Measurements from ENCODE around the gene ADAP1.
"Not testable (repeated sequence)": the region's sequence is repeated elsewhere in the genome, so short reads cannot be mapped to it uniquely, and the experiment has no call there.

ADAP1 gene

GRCh38 chr7:875476-876076, 78.9 kb downstream of the ADAP1 start:
- DNase-seq, result no peak

- no peak for DNase-seq
These were observed 79.4 kb downstream of the ADAP1 start for GRCh38 chr7:875051-875450.

- no peak for DNase-seq
These were observed 80.3 kb downstream of the ADAP1 start for GRCh38 chr7:874031-874749.

GRCh38 chr7:873367-874002, 81.0 kb downstream of the ADAP1 start:
- no peak for DNase-seq

GRCh38 chr7:872685-873084, 81.8 kb downstream of the ADAP1 start:
- not testable (repeated sequence) for DNase-seq

- DNase-seq, result no peak
These were observed 82.5 kb downstream of the ADAP1 start for GRCh38 chr7:871900-872537.

GRCh38 chr7:869348-869747, 85.1 kb downstream of the ADAP1 start:
- DNase-seq, result no peak

- no peak for DNase-seq
These were observed 86.3 kb downstream of the ADAP1 start for GRCh38 chr7:868189-868486.

GRCh38 chr7:867406-868188, 86.9 kb downstream of the ADAP1 start:
- DNase-seq, result no peak

GRCh38 chr7:867001-867405, 87.5 kb downstream of the ADAP1 start:
- no peak for DNase-seq

- no peak for DNase-seq
These were observed 88.6 kb downstream of the ADAP1 start for GRCh38 chr7:865921-866320.

GRCh38 chr7:863106-863505, 91.4 kb downstream of the ADAP1 start:
- DNase-seq, result no peak

- DNase-seq, result no peak
These were observed 92.3 kb downstream of the ADAP1 start for GRCh38 chr7:862157-862556.

GRCh38 chr7:861222-861621, 93.3 kb downstream of the ADAP1 start:
- no peak for DNase-seq

- no peak for DNase-seq
These were observed 94.3 kb downstream of the ADAP1 start for GRCh38 chr7:860149-860548.

- DNase-seq, result no peak
These were observed 95.0 kb downstream of the ADAP1 start for GRCh38 chr7:859359-860030.

- no peak for DNase-seq
These were observed 96.8 kb downstream of the ADAP1 start for GRCh38 chr7:857661-858060.

- DNase-seq, result no peak
These were observed 97.9 kb downstream of the ADAP1 start for GRCh38 chr7:856444-857095.

- DNase-seq, result no peak
These were observed 98.7 kb downstream of the ADAP1 start for GRCh38 chr7:855686-856369.

- no peak for DNase-seq
These were observed 100.2 kb downstream of the ADAP1 start for GRCh38 chr7:854118-854775.

Measured in NCI-H524 treated with DMSO at 0.1 percent for 48 hours (cell line).